CD4-positive, alpha-beta T cell treated with Interleukin-1 beta for 1 hour (primary cell): ENCODE data around the gene NRXN3.

Experiments
- DNase-seq, 2 donors: peaks; one replicate each; pipeline ENCODE4 v3.0.0-alpha.2; 2020 to 2022

Gene NRXN3

GRCh38 chr14:79271122-79271521 lies 1100.9 kb downstream of the NRXN3 start:
- DNase-seq = no peak

GRCh38 chr14:79274641-79275291 lies 1104.6 kb downstream of the NRXN3 start:
- DNase-seq = no peak

- no peak for DNase-seq
Observed at GRCh38 chr14:79275292-79275655, 1105.1 kb downstream of the NRXN3 start.

- no peak for DNase-seq
Observed at GRCh38 chr14:79278286-79278797, 1108.2 kb downstream of the NRXN3 start.

GRCh38 chr14:79278798-79279644 lies 1108.8 kb downstream of the NRXN3 start:
- no peak for DNase-seq

- no peak for DNase-seq
Observed at GRCh38 chr14:79279645-79280597, 1109.7 kb downstream of the NRXN3 start.

GRCh38 chr14:79281244-79282152 lies 1111.3 kb downstream of the NRXN3 start:
- no peak for DNase-seq

GRCh38 chr14:79284621-79285020 lies 1114.4 kb downstream of the NRXN3 start:
- no peak for DNase-seq

GRCh38 chr14:79285263-79285662 lies 1115.1 kb downstream of the NRXN3 start:
- DNase-seq = no peak

- no peak for DNase-seq
Observed at GRCh38 chr14:79287976-79288375, 1117.8 kb downstream of the NRXN3 start.

GRCh38 chr14:79293482-79294177 lies 1123.5 kb downstream of the NRXN3 start:
- no peak for DNase-seq

GRCh38 chr14:79294499-79294898 lies 1124.3 kb downstream of the NRXN3 start:
- no peak for DNase-seq

GRCh38 chr14:79295385-79295784 lies 1125.2 kb downstream of the NRXN3 start:
- DNase-seq = no peak

GRCh38 chr14:79298373-79298772 lies 1128.2 kb downstream of the NRXN3 start:
- no peak for DNase-seq

- DNase-seq = no peak
Observed at GRCh38 chr14:79299162-79299561, 1129.0 kb downstream of the NRXN3 start.

GRCh38 chr14:79304279-79304678 lies 1134.1 kb downstream of the NRXN3 start:
- DNase-seq = no peak

- no peak for DNase-seq
Observed at GRCh38 chr14:79306546-79306945, 1136.4 kb downstream of the NRXN3 start.

GRCh38 chr14:79318371-79318770 lies 1148.2 kb downstream of the NRXN3 start:
- DNase-seq = no peak

- DNase-seq = no peak
Observed at GRCh38 chr14:79320561-79320960, 1150.4 kb downstream of the NRXN3 start.

GRCh38 chr14:79321070-79321469 lies 1150.9 kb downstream of the NRXN3 start:
- DNase-seq = no peak

GRCh38 chr14:79325071-79325470 lies 1154.9 kb downstream of the NRXN3 start:
- DNase-seq = no peak
